GM18511 (cell line): ENCODE data around the gene GNB3.

Experiments used
- ATAC-seq: cut with Tn5 transposase; IDR thresholded peaks from one replicate; pipeline ENCODE4 v1.9.1; 2021; ENCODE audit warnings: mild to moderate bottlenecking, moderate library complexity; ENCODE audit not compliant: unreplicated experiment

Gene GNB3

GRCh38 chr12:6836851-6837250, 3.9 kb upstream of the GNB3 start:
- ATAC-seq, result no peak

GRCh38 chr12:6837370-6838060, 3.2 kb upstream of the GNB3 start:
- ATAC-seq, result no peak

DNA sequence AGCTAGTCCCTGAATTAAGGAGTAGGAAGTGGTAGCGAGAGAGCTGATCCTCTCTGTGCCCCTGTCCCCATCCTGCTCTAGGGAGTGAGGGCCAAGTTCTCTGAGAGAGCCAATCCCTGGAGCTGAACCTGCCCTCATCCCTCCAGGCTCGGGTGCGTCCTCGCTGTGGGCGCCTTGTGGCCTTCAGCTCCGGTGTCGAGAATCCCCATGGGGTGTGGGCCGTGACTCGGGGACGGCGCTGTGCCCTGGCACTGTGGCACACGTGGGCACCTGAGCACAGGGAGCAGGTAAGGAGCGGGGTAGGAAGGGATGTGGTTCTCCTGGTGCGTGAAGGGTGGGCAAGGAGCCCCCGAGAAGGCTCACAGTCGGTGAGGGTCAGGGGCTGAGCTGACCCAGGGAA, 1.9 kb upstream of the GNB3 start:
- no peak for ATAC-seq

DNA sequence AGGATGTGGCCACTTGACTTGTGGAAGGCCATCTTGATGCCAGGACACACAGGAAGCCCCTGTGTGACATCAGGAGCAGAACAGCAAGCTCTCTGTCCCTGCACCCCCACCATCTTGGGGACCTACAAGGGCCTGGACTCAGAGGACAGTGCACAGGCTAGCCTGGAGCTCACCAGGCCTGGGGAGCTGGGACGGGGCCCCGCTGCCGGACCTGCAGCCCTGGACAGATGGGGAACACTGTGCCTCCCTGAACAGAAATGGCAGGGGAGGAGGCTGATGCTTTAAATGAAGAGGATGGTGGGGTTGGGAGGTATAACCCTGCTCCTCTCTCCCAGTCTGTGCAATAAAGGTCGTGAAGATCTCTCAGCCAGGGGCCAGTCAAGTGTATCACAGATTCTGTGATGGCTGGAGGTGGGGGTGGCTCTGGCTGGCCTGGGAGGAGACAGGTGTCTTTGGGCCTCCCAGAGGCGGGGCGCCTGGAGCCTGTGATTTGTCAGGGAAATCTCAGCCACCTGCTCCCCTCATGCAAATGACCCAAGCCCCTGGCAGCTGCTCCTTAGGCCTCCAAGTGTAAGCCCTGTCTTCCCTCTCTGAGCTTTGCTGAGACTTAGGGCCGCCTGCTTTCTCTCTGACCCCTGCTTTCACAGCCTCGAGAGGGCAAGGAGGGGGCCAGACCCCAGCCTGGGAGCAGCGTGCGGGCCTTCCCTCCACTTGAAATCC, 1.1 kb upstream of the GNB3 start:
- peak; percentile 79 for ATAC-seq

DNA sequence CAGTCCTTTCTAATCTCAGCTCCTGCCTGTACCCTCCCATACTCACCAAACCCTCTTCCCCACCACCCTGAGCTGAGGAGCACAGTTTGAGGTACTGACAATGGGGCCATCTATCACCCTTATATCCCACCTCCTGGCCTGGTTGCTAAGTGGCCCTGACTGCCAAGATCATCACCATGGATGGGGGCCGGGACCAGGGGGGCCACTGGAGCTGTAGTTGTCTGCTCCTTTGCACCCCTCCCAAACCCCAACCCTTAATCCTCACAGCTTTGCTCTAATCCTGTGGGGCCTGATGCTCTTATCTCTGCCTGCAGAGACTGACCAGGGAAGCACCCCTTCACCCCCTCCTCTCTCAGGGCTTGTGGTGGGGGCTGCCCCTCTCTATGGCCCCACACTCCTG, 395 bp upstream of the GNB3 start:
- ATAC-seq, result no peak

DNA sequence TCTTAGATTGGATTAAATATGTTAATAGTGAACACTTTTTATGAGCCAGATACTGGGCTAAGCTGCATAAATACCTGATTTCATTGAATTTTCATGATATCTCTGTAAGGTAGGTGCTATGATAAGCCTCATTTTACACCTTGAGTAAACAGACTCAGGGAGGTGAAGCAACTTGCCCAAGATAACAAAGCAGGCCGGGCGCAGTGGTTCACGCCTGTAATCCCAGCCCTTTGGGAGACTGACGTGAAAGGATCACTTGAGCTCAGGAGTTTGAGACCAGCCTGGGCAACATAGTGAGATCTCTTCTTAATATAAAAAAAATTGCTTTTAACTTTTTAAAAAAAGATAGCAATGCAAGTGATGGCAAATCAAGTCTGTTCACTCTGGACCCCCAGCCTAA, 1.4 kb downstream of the GNB3 start:
- ATAC-seq, result no peak

GRCh38 chr12:6843118-6843902, 2.6 kb downstream of the GNB3 start:
- no peak for ATAC-seq

DNA sequence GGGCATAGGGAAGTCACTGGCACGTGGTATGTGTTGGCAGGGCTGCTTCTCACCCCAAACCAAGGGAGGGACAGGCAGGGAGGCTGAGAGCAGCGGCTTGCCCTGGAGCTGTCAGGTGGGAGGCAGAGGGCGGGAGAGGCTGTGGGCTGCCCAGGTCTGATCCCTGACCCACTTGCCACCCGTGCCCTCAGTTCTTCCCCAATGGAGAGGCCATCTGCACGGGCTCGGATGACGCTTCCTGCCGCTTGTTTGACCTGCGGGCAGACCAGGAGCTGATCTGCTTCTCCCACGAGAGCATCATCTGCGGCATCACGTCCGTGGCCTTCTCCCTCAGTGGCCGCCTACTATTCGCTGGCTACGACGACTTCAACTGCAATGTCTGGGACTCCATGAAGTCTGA, 4.7 kb downstream of the GNB3 start:
- ATAC-seq, result no peak

GRCh38 chr12:6846316-6846869, 5.7 kb downstream of the GNB3 start:
- no peak for ATAC-seq

- no peak for ATAC-seq
These were observed 7.0 kb downstream of the GNB3 start for GRCh38 chr12:6847676-6848075.

DNA sequence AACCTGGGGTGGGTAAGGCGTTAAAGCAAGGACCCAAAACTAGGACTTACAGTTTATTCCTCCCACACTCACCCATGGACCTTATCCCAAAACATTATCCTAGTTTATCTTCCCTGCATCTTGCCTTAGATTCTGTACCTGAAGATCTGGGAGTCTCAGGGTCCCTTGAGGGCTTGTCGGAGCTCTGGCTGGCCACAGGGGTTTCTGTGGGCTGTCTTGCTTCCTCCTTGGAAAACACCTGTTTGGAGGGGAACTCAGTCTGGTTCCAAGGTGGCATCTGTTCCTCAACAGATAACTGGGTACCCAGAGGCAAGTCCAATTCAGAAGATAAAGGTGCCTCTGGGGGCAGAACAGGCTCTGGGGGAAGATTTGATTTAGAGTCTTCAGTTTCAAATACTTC, 8.7 kb downstream of the GNB3 start:
- ATAC-seq, result no peak

DNA sequence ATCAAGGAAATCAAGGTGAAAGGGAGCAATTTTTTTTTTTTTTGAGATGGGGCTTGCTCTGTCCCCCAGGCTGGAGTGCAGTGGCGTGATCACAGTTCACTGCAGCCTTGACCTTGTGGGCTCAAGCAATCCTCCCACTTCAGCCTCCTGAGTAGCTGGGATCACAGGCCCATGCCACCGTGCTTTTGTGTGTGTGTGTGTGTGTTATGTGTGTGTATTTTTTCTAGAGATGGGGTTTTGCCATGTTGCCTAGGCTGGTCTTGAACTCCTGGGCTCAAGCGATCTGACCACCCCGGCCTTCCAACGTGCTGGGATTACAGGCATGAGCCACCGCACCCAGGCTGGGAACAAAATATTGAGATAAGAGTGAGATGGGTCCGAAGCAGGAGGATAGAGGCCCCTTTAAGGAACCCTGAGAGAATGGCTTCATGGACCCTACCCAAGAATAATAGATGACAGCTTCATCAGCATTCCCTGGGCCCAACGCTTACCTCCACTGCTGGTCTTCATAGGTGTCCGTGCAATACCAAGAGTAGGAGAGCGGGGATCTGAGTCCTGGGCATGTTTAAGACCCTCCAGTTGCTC, 9.3 kb downstream of the GNB3 start:
- ATAC-seq, result no peak

DNA sequence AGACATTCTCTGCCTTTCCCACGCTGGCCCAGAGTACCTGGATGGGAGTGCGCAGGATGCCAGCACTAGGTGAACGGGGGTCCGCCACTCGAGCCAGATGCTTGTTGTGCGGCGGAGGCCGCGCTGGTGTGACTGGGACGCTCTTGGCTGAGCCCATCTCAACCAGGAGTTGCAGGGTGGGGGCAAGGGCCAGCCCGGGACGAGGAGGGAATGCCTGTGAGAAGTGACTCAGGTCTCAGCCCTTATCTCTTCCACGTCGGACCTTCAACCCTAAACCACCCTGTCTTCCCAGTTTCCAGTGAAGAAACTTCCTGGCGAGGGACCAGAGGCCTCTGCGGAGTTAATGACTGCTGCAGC, 10.0 kb downstream of the GNB3 start:
- ATAC-seq, result no peak

DNA sequence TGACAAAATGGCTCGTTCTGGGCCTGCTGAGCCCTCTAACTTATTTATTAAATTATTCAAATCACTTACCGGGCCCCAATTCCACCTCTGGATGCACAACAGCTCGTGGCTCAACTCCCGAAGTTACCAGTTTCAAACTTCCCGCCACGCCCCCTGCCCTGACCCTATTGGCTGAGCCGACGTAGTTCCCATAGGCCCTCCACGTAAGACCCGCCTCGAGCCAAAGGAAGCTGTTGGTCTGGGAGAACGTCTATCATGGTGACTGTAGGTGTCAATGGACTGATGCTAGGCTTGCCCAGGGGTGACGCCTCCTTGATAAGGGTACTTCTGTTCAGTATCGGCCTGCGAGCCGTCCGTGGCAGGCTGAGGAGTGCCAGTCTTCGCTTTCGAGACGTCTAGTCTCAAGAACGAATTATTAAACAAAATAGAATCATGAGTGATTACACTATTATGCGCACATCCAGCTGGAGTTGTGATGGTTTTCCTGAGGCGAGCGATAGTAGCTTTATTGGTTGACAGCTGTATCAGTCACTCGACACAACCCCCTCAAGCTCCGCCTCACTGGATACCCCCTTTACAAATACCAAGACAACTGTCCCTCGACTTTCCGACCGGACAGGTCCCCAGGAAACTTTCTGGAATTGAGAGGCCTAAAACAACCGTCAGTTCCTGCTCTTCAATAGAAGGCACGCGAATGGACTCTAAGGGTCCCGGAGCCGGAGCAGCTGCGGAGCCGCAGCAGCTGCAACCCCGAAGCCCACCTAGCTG, 10.6 kb downstream of the GNB3 start, which contains the start of gene CDCA3:
Gene CDCA3 (minus strand): TSS at position 134 of the 768 bp plus-strand sequence. CDS start 334 bp downstream, outside the sequence.
- peak; percentile 62 for ATAC-seq

GRCh38 chr12:6851921-6852650, 11.4 kb downstream of the GNB3 start, which contains the start of gene USP5:
Gene USP5 (plus strand): TSS chr12:6852150. CDS start chr12:6852180, 30 bp downstream.
- peak; percentile 77 for ATAC-seq

DNA sequence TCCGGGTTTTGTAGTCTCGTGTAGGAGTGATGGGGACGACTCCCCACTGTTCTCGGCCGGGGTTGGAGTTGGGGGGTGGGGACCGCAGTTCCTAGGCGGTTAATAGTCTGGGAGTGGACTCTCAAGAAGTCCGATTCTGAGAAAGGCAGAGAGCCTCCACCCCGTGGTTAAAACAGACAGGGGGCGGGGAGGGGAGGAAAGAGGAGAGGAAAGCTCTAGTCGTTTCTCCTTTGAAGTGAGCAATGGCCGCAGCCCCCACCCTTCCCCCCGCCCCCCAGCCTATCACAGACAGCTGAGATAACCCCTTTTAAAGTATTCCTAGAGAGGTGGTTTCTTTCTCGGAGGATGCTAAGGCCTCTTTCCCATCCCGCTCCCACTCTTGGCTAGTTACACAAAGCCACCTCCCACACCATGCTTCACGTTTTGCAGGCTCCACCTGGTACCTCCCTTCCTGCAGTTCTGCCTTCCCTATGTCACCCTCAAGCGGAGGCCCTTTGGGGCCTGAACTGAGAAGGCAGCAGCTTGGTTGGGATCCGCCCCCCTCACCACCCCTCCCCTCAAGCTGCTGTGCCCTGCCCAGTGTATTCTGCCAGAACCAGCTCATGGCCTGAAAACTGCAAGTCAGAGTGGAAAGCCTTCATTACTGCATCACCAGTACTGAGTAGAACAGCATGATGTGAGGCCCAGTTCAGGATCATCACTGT, 12.1 kb downstream of the GNB3 start:
- ATAC-seq, result no peak

DNA sequence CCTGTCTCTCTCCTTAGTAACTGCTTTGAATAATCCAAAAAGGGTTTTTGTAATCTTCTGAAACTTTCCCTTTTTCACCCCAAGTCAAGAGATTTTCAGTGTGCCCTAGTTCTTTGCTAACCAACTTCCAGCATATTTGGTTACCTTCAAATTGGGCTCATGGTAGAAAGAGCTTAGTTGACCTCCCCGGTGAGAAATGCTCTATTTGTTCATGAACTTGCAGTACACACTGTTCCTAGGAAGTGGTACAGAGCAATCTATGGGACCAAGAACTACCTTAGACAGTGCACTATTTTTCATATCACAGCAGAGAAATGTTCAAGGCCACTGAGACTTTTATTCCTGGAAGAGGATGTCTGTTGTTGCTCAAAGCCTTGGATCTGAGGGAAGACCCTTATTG, 12.9 kb downstream of the GNB3 start:
- ATAC-seq, result no peak

DNA sequence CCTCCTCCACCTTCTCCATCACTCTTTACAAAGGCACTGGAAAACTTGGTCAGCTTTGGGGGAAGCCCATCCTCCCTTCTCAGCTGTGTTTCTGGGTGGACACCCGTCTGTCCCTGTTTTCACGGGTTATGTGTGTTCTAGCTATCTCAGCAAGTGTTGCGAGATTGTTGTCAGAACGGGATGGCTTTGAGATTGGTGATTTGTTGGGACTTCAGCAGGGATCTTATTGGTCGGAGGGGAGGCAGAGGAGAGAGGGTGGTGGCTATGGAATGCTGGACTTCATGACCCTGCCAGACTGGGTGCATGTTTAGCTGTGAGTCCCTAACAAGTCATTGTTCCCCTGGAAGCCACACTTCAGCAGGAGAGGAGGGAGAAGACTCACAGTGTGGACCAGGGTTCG, 13.3 kb downstream of the GNB3 start:
- ATAC-seq, result no peak

DNA sequence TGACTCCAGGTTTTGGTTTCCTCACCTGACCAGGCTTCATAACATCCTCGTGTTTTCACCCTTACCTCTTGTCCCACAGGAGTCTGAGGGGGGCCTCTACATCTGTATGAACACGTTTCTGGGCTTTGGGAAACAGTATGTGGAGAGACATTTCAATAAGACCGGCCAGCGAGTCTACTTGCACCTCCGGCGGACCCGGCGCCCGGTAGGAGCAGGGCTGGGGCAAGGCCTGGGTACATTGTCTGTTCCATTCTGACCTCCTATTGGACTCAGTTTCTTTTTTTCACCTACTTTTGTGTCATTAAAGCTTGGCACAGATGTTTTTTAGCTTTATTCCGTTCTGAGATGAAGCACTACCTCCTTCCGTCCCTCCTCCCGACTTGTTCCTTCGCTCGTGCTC, 14.6 kb downstream of the GNB3 start:
- no peak for ATAC-seq
